GM21381 (cell line): Measurements from ENCODE around the gene CFAP70.
"Not testable (repeated sequence)": the region's sequence is repeated elsewhere in the genome, so short reads cannot be mapped to it uniquely, and the experiment has no call there.

Source experiments
- ATAC-seq: cut with Tn5 transposase; IDR thresholded peaks from one replicate; pipeline ENCODE4 v1.9.1; 2021; ENCODE audit warnings: mild to moderate bottlenecking, moderate library complexity; ENCODE audit not compliant: unreplicated experiment

CFAP70 gene

DNA sequence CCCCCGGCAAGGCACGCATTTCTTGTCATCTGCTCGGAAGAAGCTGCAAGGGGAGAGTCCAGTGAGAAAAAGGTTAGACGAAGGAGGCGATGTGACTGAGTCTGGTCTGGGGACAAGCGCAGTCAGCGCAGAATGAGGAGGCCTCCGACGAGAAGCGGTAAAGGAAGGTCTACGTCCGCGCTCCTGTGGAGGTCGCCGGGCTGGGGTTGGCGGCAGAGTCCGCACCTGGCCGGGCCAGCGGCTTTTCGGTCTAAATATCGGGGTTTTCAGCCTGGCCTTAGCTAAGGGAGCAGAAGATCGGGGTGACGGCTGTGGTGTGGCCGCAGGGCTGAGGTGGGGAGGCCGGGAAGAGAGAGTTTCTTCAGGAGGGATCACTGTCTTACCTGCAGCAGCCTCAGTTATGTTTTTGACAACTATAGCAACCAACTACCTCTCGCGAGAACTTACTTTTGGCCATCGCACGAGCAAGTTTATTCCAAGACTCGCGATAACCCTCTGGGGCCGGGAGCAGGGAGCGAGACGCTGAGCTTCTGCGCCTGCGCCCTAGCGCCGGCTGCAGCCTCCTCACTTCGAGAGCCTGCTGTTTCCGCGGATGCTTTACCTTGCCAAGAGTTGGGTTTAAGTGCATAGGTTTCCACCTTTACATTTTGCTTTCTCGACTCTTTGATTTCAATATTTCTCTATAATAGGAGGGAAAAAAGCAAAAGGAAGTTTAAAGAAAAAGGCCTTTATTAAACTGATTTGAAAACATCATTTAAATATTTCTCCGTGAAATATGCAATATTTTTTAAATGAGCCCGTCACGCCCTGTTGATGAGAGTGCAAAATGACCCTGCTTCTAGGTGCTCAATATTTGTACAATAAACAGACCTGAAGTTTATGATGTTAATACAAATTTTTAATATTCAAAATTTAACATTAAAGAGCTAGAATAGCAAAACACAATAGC, at the start of gene CFAP70:
CFAP70 (minus strand) TSS at position 534 of the 949 bp plus-strand sequence. CDS start 4,068 bp downstream, outside the sequence.
- peak; percentile 90 for ATAC-seq

DNA sequence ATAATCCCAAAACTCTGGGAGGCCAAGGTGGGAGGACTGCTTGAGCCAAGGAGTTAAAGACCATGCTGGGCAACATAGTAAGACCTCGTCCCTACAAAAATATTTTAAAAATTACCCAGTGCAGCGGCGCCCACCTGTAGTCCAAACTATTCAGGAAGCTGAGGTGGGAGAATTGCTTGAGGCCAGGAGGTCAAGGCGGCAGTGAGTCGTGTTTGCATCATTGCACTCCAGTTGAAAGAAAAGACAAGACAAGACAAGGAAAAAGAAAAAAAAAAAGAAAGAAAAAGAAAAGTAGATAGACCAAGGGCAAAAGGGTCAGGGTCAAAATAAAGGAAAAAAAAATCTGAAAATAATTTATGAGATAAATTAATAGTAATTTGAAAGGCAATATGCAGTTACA, 49.4 kb upstream of the CFAP70 start:
- no peak for ATAC-seq

DNA sequence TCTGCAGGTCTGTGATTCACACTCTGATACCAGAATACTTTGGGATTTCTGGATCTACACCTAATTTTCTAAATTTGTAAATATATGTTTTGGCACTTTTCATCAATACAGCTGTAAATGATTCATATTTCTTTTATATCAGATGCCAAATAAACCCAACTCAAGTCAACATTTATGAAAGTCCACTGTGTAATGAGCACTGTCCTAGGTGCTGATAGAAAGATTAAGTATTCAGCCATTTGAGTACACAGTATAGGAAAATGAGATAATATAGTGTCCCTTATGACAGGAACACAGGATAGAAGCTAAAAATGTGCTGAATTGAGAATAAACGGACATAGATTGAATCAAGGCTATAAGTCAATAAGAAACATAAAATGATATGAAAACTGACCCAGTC, 48.8 kb upstream of the CFAP70 start:
- ATAC-seq, result no peak

DNA sequence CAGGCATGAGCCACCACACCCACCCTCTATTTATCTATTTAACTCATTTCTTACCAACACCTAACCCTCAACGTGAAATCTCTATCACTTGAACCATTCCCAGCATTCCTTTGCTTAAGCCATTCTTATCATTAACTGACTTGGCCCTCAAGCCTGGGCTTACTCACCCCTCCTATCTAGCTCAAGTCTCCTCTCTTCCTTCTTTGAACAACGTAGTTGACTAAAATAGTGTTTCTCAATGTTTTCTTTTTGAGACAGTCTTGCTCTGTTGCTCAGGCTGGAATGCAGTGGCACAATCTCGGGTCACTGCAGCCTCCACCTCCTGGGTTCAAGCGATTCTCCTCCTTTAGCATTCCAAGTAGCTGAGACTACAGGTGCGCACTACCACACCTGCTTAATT, 48.2 kb upstream of the CFAP70 start:
- no peak for ATAC-seq

DNA sequence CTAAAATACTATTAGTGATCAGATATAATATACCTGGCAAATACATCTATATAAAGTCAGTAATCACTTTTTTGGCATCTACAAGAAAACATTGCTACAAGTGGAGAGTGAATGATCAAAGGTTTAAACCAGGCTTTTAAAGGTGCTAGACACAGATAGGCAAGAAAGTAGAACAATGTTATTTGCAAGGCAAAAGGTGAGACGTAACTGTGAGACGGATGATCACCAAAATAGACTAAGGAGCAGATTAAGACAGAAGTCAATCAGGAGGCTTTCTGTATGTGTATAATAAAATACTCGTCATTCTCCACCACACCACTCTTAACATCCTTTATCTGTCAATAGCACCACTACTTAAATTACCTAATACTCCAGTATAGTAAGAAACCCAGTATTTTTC, 46.9 kb upstream of the CFAP70 start:
- no peak for ATAC-seq

DNA sequence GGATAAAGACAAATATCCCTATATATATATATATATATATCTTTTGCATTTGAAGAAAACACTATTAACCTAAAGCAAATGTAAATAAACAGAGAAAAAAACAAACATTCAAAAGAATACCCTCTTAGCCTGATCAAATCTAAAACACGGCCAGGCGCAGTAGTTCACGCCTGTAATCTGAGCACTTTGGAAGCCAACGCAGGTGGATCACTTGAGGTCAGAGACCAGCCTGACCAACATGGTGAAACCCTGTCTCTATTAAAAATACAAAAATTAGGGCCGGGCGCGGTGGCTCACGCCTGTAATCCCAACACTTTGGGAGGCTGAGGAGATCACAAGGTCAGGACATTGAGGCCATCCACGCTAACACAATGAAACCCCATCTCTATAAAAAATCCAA, 46.0 kb upstream of the CFAP70 start:
- ATAC-seq, result no peak

DNA sequence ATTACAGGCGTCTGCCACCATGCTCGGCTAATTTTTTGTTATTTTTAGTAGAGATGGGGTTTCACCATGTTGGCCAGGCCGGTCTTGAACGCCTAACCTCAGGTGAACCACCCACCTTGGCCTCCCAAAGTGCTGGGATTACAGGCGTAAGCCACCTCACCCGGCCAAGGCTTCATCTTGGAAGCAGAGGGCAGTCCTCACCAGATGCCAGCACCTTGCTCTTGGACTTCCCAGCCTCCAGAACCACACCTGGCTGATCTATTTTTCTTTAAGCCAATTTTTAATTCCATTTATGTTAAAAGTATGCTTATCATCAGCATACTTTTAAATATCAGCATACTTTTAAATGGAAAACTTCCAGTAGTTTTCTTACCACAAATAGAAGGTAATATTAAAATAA, 43.0 kb upstream of the CFAP70 start:
- ATAC-seq, result no peak

DNA sequence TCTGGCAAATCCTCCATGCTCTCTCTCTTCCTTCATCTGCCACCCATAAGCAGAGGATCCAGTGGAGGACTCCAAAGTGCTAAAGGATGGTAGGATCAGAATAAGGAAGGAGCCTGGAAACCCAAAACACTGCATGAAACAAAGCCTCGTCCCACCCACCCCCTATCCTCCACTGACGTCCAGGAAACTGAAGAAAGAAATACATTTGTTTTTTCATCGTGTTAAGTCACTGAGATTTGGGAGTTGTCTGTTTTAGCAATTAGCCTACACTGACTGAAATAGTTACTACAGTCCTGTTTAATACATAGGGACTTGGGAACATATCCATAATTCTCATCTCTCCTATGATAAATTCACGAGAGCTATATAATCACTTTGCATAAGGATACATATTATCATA, 40.4 kb upstream of the CFAP70 start:
- ATAC-seq, result no peak

DNA sequence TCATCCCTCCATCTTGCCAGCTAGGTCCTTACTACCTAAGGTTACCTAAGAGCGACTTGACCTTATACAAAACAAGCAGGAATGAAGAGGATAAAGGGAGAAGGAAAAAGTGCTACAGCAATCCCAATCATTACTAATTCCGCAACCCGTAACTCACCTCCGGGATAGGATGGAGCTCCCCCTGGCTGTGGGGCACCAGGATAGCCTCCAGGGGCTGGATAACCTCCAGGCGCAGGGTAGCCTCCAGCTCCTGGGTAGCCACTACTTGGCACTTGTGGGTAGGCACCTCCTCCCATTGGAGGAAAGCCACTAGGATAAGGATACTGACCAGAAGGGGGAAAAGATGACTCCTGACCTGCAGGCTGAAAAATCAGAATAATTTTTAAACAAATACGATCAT, 39.4 kb upstream of the CFAP70 start:
- ATAC-seq, result no peak

DNA sequence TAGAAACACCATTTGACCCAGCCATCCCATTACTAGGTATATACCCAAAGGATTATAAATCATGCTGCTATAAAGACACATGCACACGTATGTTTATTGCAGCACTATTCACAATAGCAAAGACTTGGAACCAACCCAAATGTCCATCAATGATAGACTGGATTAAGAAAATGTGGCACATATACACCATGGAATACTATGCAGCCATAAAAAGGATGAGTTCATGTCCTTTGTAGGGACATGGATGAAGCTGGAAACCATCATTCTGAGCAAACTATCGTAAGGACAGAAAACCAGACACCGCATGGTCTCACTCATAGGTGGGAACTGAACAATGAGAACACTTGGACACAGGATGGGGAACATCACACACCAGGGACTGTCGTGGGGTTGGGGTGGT, 35.7 kb upstream of the CFAP70 start:
- not testable (repeated sequence) for ATAC-seq

DNA sequence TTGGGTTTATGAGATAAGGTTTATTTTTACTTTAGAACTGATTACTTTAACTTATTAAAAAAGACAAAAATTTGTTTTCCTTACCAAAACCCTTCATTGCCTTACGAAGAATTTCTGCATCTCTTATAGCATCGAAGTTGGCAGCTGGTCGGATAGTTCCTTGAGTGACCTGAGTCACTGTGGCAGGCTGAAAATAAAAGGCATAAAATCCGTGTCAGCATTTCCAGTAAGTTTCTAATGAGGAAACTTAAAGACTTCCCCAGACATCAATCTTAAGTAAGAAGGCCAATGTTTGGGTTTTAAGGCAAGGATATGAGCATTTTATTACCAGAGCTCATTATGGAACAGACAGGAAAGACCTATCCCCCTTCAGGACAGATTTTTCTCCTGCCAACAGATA, 29.6 kb upstream of the CFAP70 start:
- no peak for ATAC-seq

DNA sequence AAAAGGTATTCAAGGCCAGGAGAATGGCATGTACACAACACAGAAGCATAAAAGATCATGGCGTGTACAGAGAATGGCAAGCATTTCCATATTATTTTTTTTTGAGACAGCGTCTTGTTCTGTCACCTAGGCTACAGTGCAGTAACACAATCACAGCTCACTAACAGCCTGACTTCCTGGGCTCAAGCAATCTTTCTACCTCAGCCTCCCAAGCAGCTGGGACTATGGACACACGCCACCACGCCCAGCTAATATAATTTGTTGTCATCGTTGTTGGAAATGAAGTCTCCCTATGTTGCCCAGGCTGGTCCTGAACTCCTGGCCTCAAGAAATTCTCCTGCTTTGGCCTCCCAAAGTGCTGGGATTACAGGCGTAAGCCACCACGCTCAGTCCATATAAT, 27.9 kb upstream of the CFAP70 start:
- ATAC-seq, result no peak

DNA sequence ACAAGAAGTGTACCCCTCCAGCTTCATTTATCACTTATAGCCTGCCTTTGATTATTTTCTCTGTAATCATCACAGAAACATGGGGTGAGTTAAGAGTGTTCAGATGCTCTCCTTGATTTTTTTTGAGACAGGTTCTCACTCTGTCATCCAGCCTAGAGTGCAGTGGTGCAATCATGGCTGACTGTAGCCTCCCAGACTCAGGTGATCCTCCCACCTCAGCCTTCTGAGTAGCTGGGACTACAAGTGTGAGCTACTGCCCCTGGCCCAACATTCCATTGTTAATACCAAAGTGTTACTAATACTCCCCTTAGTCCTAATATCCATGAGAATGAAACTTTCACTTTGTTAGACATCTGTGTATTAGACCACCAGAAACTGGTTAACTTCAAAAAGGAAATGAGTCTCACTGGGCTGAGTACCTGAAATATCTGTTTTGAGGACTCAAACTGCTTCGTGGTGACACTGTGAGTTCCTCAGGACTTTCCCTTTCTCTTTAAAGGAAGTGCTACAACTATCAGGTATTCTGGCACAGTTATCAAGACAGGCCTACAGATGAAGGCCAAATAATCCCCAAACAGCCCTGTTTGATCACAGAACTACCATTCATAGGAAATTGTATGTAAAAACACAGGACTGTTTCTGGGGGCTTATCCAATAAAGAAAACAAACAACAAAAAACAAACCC, 20.5 kb upstream of the CFAP70 start:
- no peak for ATAC-seq

DNA sequence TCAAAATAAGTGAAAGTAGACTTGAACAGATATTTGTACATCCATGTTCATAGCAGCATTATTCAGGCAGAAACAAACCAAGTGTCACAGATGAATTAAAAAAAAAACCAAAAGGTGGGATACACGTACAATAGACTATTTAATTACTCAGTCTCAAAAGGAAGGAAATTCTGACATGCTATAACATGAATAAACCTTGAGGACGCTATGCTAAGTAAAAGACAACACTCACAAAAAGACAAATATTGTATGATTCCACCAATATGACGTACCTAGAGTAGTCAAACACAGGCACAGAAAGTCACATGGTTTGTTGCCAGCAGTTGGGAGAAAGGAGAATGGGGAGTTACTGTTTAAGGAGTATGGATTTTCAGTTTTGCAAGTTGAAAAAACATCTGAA, 18.0 kb upstream of the CFAP70 start:
- ATAC-seq, result no peak

DNA sequence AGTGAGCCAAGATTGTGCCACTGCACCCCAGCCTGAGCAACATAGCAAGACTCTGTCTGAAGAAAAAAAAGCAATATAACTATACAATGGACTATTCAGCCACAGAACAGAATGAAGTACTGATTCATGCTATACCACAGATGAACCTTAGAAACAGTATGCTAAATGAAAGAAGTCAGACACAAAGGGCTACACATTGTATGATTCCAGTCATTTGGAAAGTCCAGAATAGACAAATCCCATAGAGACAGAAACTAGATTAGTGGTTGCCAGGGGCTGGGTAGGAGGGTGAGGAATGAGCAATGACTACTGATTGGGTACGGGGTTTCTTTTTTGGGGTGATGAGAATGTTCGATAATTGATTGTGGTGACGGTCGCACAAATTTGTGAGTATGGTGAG, 9.6 kb upstream of the CFAP70 start:
- ATAC-seq, result no peak

DNA sequence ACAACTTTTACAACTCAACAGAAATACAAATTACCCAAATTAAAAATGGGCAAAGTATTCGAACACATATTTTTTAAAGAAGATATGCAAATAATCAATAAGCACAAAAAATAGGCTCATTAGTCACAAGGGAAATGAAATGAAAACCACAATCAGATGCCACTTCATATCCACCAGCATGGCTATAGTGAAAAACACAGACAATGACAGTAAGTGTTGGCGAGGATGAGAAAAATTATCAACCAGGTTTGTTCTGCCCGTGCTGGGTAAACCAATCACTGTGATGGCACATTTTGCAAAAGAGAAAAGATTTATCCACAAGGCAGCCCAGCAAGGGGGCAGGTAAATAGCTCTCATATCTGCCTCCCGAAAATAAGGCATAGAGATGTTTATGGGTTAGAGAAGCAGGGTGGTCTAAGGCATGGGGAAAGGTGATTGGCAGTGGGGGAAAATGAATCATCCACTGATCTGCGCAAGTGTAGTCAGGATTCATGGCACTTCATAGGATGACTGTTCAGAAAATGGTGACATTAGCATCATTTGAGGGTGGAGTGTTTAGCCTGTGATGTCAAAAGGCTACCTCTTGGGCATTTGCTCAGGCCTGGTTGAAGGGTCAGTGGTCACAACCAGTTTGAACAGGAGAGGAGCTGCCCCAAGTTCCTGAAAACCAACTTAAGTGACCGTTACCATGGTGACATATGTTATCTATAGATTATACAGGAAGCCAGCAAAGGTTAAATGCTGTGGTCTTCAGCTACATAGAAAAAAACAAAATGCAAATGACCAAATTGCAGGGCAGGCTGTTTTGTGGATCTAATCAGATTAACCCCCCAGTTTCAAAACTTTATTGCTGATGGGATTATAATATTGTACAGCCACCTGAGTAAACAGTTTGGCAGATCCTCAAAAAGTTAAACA, 8.0 kb upstream of the CFAP70 start:
- no peak for ATAC-seq

DNA sequence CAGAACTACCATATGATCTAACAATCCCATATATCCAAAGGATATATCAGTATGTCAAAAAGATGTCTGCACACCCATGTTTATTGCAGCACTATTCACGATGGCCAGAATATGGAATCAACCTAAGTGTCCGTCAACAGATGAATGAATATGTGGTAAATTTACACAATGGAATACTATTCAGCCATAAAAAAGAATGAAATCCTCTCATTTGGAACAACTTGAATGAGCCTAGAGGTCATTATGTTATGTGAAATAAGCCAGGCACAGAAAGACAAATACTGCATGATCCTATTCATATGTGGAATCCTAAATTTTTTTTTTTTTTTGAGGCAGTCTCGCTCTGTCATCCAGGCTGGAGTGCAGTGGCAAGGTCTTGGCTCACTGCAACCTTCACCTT, 6.3 kb upstream of the CFAP70 start:
- ATAC-seq, result no peak

DNA sequence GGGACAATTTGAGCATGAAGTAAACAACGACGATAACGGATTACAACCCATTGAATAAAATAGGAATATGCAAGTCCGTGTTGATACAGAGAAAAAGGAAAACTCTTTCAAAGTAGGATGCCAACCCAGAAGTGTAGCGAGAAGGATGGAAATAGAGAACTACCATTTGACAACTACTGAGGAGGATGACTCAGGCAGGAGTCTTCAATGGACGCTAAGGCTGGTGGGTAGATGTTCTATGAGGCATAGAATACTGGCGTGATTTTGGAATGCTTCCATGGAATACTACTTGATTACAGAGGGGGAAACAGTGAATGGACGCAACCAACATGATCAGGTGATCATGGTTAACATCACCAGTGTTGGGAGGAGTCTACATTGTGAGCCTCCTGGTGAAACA, 828 bp upstream of the CFAP70 start:
- ATAC-seq, result no peak

DNA sequence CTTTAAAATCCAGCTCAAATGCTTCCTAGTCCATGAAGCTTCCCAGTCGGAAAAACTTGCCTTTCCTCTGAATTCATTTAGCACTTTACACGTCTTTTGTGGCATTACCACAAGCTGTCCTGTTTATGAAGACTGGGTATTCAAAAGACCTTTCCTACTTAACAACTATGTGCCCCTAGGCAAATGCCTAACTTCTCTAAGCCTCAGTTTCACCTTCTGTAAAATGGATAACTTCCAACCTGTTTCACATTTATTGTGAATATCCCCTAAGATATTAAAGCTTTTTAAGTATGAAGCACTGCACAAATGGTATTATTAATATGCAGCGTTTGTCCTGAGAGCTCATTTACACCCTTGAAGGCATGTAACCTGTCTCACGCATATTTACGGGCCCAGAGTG, 843 bp downstream of the CFAP70 start:
- no peak for ATAC-seq

DNA sequence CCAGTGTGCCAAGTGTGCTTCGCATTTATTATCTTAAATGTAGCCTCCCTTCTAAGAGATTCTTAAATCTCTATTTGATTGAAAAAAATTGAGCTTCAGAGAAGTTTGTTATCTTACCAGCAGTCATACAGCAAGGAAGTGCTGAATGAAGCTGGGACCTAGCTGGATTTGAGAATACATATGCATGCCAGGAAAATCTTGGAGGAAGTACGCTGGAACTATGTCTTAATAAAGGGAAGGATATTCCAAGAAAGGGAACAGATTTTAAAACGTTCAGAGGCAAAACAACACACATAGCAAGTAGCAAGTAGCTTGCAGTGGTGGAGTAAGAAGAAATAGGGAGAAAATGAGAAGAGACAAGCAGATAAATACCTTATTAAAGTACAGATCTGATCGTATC, 1.5 kb downstream of the CFAP70 start:
- ATAC-seq, result no peak

DNA sequence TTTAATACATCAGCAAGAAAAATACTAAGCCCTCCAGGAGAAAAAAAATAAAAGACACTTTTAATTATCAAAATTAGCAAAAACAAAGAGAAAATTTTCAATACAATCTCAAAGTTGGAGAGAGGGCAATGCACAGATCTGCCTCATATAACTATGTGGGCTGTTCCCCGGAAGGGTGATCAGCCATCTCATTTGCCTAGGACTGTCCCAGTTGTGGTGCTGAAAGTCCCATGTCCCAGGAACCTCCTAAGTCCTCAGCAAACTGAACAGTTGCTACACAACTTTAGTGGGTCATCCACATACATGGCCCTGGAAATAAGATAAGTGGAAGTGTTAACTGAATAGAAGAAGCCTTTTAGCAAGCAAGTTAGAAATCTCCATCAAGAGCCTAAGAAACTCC, 14.4 kb downstream of the CFAP70 start:
- ATAC-seq, result no peak
